K562 (cell line): ENCODE measurements around the gene NR1H3. TPM values are rescaled to one million over a fixed set of nuclear protein-coding genes. Genes with fewer than 3 reads are reported as not detected.

Experiments used
- FOXP1 ChIP-seq: sonication (generic); formaldehyde crosslinking; IDR thresholded peaks from 2 replicates; pipeline ENCODE4 v1.8.0; 2022; ENCODE audit warnings: mild to moderate bottlenecking, missing genetic modification reagents
- PTRF ChIP-seq: fragments of 450-650 bp; IDR thresholded peaks from 2 replicates; pipeline ENCODE4 v1.6.1; 2016; ENCODE audit warnings: mild to moderate bottlenecking, missing genetic modification characterization, missing compliant biosample characterization
- PTTG1 ChIP-seq: fragments of 450-650 bp; IDR thresholded peaks from 2 replicates; pipeline ENCODE4 v1.6.1; 2016; ENCODE audit warnings: low read depth, mild to moderate bottlenecking, missing genetic modification characterization, missing compliant biosample characterization
- ZFP30 ChIP-seq: fragments of 250-450 bp; sonication (Bioruptor Pico); IDR thresholded peaks from 2 replicates; pipeline ENCODE4 v1.8.0; 2022; ENCODE audit warnings: moderate library complexity, mild to moderate bottlenecking, inconsistent platforms, borderline replicate concordance
- ZFP36 ChIP-seq: fragments of 150-350 bp; IDR thresholded peaks from 2 replicates; pipeline ENCODE4 v1.6.1; 2018; ENCODE audit warnings: low read length, low read depth; ENCODE audit not compliant: partially characterized antibody
- ZNF174 ChIP-seq: fragments of 250-450 bp; sonication (Bioruptor Pico); IDR thresholded peaks from 2 replicates; pipeline ENCODE4 v1.4.0; 2020; ENCODE audit warnings: mild to moderate bottlenecking
- polyA plus RNA-seq, 8 experiments: library from polyadenylated mRNA; depleted of rRNA in 4 of 8; stranded (reverse) in 5 of 8; unstranded in 3 of 8; fragments of >200 nt; fragmentation: Nextera tagmentation in 2 of 8; fragmentation: Illumina TruSeq in 1 of 8; extraction: Ambion mirVana in 2 of 8; extraction: Trizol in 1 of 8; gene quantifications; 2 replicates each; pipeline versions ENCODE4 v1.2.1 to v1.2.3, GENCODE V29; 2011 to 2014; ENCODE audit warnings: inconsistent platforms in 1 of 8, missing spikeins in 1 of 8
- total RNA-seq, 7 experiments: library from RNA; depleted of rRNA in 6 of 7; stranded (reverse); fragments of >200 nt in 6 of 7; fragmentation: Illumina TruSeq in 2 of 7; extraction: Trizol in 2 of 7; gene quantifications; 2 replicates each; pipeline versions ENCODE4 v1.2.1 to v1.2.3, GENCODE V29; 2011 to 2021; ENCODE audit warnings: low replicate concordance in 1 of 7
- TF ChIP-seq, protein P1 (sequence below), 2 experiments: IDR thresholded peaks in 1 of 2; conservative IDR thresholded peaks in 1 of 2; 2 replicates each; pipeline ENCODE4 v1.6.1; 2016; ENCODE audit warnings: low read depth in 2 of 2, mild to moderate bottlenecking in 1 of 2, missing compliant biosample characterization in 1 of 2, missing genetic modification characterization in 1 of 2, moderate library complexity in 1 of 2
- TF ChIP-seq, protein P2 (sequence below): fragments of 450-650 bp; formaldehyde crosslinking; IDR thresholded peaks from 2 replicates; pipeline ENCODE4 v1.4.0; 2020; ENCODE audit warnings: mild to moderate bottlenecking
- TF ChIP-seq, protein P3 (sequence below): fragments of 450-650 bp; formaldehyde crosslinking; IDR thresholded peaks from 2 replicates; pipeline ENCODE4 v1.4.0; 2020; ENCODE audit warnings: mild to moderate bottlenecking, mixed read lengths
- TF ChIP-seq, protein P4 (sequence below): conservative IDR thresholded peaks from 2 replicates; pipeline ENCODE4 v1.6.1; 2011; ENCODE audit warnings: low read depth, mild to moderate bottlenecking, low read length; ENCODE audit not compliant: control insufficient read depth
- TF ChIP-seq, protein P5 (sequence below): sonication (generic); formaldehyde crosslinking; IDR thresholded peaks from 2 replicates; pipeline ENCODE4 v1.8.0; 2023; ENCODE audit warnings: missing genetic modification reagents, mild to moderate bottlenecking, borderline replicate concordance
- TF ChIP-seq, protein P6 (sequence below): IDR thresholded peaks from 2 replicates; pipeline ENCODE4 v1.6.1; 2011; ENCODE audit not compliant: insufficient read length; ENCODE audit errors: extremely low read depth

The NR1H3 gene
- total and polyA plus RNA-seq, 9 of the 15 experiments (the other 6 are each of a cell fraction or from before 2014, with no cell fraction given): 8.2 to 26.0 (median 11.9) TPM

DNA sequence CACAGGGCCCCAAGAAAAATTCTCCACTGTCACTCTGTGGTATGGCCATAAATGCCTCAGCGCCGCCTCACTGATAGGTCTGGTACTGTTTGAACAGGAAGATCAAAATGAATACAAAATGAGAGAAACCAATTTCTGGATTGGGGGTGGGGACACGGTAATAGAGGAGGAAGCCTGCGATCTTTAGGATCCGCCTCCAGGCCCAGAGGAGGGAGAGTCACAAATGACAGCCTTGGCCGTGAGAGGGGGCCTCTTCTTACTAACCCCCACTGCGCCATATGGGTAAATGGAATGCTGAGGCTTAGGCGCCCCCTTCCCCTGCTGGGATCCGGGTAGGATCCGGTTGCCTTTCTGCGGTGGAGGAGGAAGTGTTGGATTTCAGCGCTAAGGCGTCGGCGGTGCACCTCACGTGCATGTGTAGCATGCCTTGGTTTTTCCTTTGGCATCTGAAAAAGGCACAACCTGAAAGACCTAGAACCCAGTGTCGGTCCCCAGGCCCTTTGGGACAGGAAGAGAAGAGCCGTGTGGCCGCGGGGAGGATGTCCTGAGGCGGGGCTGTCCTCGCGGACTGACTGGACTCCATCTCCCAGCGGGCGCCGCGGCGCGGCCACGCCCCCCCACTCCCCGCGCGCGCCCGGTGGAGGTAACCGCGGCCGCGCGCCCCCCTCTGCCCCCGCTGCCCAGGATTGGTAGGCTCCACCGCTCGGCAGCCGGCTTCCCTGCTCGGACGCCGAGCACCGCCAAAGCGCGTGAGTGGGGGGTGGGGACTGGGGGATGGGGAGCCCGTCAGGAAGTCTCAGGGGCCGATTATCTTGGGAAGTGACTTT is 11.4 kb downstream of the NR1H3 start (continued):
- TF ChIP-seq, protein P1, sequence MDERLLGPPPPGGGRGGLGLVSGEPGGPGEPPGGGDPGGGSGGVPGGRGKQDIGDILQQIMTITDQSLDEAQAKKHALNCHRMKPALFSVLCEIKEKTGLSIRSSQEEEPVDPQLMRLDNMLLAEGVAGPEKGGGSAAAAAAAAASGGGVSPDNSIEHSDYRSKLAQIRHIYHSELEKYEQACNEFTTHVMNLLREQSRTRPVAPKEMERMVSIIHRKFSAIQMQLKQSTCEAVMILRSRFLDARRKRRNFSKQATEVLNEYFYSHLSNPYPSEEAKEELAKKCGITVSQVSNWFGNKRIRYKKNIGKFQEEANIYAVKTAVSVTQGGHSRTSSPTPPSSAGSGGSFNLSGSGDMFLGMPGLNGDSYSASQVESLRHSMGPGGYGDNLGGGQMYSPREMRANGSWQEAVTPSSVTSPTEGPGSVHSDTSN (CRISPR knock-in tag; IDR thresholded peaks at IDR 0.05; ENCODE audit: low read depth): no peak
- TF ChIP-seq, protein P1 (tag; conservative IDR thresholded peaks at IDR 0.05; ENCODE audit: low read depth): peak; percentile 85
- TF ChIP-seq ZFP36 (no peak), ZNF174 (CRISPR knock-in tag) (no peak), ZFP30 (CRISPR knock-in tag) (no peak), PTTG1 (no peak), PTRF (tag) (no peak), FOXP1 (CRISPR knock-in tag) (no peak; the same call in 1 of the 2 replicates)
- TF ChIP-seq, protein P2, sequence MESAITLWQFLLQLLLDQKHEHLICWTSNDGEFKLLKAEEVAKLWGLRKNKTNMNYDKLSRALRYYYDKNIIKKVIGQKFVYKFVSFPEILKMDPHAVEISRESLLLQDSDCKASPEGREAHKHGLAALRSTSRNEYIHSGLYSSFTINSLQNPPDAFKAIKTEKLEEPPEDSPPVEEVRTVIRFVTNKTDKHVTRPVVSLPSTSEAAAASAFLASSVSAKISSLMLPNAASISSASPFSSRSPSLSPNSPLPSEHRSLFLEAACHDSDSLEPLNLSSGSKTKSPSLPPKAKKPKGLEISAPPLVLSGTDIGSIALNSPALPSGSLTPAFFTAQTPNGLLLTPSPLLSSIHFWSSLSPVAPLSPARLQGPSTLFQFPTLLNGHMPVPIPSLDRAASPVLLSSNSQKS (CRISPR knock-in tag): no peak
- TF ChIP-seq, protein P3, sequence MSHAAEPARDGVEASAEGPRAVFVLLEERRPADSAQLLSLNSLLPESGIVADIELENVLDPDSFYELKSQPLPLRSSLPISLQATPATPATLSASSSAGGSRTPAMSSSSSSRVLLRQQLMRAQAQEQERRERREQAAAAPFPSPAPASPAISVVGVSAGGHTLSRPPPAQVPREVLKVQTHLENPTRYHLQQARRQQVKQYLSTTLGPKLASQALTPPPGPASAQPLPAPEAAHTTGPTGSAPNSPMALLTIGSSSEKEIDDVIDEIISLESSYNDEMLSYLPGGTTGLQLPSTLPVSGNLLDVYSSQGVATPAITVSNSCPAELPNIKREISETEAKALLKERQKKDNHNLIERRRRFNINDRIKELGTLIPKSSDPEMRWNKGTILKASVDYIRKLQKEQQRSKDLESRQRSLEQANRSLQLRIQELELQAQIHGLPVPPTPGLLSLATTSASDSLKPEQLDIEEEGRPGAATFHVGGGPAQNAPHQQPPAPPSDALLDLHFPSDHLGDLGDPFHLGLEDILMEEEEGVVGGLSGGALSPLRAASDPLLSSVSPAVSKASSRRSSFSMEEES (CRISPR knock-in tag): no peak
- TF ChIP-seq, protein P4, sequence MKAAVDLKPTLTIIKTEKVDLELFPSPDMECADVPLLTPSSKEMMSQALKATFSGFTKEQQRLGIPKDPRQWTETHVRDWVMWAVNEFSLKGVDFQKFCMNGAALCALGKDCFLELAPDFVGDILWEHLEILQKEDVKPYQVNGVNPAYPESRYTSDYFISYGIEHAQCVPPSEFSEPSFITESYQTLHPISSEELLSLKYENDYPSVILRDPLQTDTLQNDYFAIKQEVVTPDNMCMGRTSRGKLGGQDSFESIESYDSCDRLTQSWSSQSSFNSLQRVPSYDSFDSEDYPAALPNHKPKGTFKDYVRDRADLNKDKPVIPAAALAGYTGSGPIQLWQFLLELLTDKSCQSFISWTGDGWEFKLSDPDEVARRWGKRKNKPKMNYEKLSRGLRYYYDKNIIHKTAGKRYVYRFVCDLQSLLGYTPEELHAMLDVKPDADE: peak; percentile 85
- TF ChIP-seq, protein P5, sequence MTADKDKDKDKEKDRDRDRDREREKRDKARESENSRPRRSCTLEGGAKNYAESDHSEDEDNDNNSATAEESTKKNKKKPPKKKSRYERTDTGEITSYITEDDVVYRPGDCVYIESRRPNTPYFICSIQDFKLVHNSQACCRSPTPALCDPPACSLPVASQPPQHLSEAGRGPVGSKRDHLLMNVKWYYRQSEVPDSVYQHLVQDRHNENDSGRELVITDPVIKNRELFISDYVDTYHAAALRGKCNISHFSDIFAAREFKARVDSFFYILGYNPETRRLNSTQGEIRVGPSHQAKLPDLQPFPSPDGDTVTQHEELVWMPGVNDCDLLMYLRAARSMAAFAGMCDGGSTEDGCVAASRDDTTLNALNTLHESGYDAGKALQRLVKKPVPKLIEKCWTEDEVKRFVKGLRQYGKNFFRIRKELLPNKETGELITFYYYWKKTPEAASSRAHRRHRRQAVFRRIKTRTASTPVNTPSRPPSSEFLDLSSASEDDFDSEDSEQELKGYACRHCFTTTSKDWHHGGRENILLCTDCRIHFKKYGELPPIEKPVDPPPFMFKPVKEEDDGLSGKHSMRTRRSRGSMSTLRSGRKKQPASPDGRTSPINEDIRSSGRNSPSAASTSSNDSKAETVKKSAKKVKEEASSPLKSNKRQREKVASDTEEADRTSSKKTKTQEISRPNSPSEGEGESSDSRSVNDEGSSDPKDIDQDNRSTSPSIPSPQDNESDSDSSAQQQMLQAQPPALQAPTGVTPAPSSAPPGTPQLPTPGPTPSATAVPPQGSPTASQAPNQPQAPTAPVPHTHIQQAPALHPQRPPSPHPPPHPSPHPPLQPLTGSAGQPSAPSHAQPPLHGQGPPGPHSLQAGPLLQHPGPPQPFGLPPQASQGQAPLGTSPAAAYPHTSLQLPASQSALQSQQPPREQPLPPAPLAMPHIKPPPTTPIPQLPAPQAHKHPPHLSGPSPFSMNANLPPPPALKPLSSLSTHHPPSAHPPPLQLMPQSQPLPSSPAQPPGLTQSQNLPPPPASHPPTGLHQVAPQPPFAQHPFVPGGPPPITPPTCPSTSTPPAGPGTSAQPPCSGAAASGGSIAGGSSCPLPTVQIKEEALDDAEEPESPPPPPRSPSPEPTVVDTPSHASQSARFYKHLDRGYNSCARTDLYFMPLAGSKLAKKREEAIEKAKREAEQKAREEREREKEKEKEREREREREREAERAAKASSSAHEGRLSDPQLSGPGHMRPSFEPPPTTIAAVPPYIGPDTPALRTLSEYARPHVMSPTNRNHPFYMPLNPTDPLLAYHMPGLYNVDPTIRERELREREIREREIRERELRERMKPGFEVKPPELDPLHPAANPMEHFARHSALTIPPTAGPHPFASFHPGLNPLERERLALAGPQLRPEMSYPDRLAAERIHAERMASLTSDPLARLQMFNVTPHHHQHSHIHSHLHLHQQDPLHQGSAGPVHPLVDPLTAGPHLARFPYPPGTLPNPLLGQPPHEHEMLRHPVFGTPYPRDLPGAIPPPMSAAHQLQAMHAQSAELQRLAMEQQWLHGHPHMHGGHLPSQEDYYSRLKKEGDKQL (CRISPR knock-in tag): no peak
- TF ChIP-seq, protein P6, sequence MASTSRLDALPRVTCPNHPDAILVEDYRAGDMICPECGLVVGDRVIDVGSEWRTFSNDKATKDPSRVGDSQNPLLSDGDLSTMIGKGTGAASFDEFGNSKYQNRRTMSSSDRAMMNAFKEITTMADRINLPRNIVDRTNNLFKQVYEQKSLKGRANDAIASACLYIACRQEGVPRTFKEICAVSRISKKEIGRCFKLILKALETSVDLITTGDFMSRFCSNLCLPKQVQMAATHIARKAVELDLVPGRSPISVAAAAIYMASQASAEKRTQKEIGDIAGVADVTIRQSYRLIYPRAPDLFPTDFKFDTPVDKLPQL: no peak
